Fibroblast of lung (primary cell): ENCODE measurements around the gene NES. TPM values are rescaled to one million over a fixed set of nuclear protein-coding genes. Genes with fewer than 3 reads are reported as not detected.

Source experiments
- DNase-seq, 2 donors: peaks; one replicate each; pipeline versions ENCODE4 v3.0.0 to v3.0.0-alpha.2; 2010; ENCODE audit warnings: low read depth in 2 of 2
- H2AFZ ChIP-seq: 2 replicates; pipeline ENCODE4 v1.5.1; 2012; ENCODE audit warnings: low read length, control low read depth, inconsistent platforms
- H3K27ac ChIP-seq: 2 replicates; pipeline ENCODE4 v1.5.1; 2011; ENCODE audit warnings: low read length, control low read depth; ENCODE audit not compliant: insufficient read depth
- H3K27me3 ChIP-seq: 2 replicates; pipeline ENCODE4 v1.5.1; 2011; ENCODE audit warnings: mild to moderate bottlenecking, low read length; ENCODE audit not compliant: control insufficient read depth, insufficient read depth
- H3K36me3 ChIP-seq: 2 replicates; pipeline ENCODE4 v1.5.1; 2011; ENCODE audit warnings: low read length; ENCODE audit not compliant: control insufficient read depth, insufficient read depth
- H3K4me1 ChIP-seq: 2 replicates; pipeline ENCODE4 v1.5.1; 2011; ENCODE audit warnings: low read length; ENCODE audit not compliant: control insufficient read depth, insufficient read depth; ENCODE audit errors: extremely low read depth
- H3K4me2 ChIP-seq: 2 replicates; pipeline ENCODE4 v1.5.1; 2011; ENCODE audit warnings: low read length, control low read depth; ENCODE audit not compliant: insufficient read depth; ENCODE audit errors: extremely low read depth
- H3K4me3 ChIP-seq, 4 experiments: fragments of 200-600 bp in 1 of 4; sonication (generic) in 1 of 4; replicated peaks in 1 of 4; 2 replicates each; pipeline ENCODE4 v1.5.1; 2011 to 2016; ENCODE audit warnings: low read length in 4 of 4, low read depth in 3 of 4, mild to moderate bottlenecking in 3 of 4, control low read depth in 2 of 4, inconsistent platforms in 1 of 4, mixed read lengths in 1 of 4; ENCODE audit not compliant: insufficient read depth in 1 of 4; ENCODE audit errors: control extremely low read depth in 1 of 4
- H3K79me2 ChIP-seq: 2 replicates; pipeline ENCODE4 v1.5.1; 2012; ENCODE audit warnings: mild to moderate bottlenecking, low read length, inconsistent platforms; ENCODE audit not compliant: control insufficient read depth, insufficient read depth
- H3K9ac ChIP-seq: 2 replicates; pipeline ENCODE4 v1.5.1; 2011; ENCODE audit warnings: mild to moderate bottlenecking, low read length, control low read depth; ENCODE audit not compliant: insufficient read depth
- H3K9me3 ChIP-seq: 2 replicates; pipeline ENCODE4 v1.5.1; 2012; ENCODE audit warnings: low read depth, low read length; ENCODE audit not compliant: control insufficient read depth, insufficient read depth
- H4K20me1 ChIP-seq: 2 replicates; pipeline ENCODE4 v1.5.1; 2011; ENCODE audit warnings: low read length; ENCODE audit not compliant: control insufficient read depth, insufficient read depth; ENCODE audit errors: extremely low read depth
- EZH2 ChIP-seq: IDR thresholded peaks from 2 replicates; pipeline ENCODE4 v1.5.1; 2012; ENCODE audit warnings: low read length, control low read depth, mild to moderate bottlenecking; ENCODE audit errors: missing control alignments
- polyA plus RNA-seq, 2 donors: library from polyadenylated mRNA; depleted of rRNA in 1 of 2; stranded (reverse) in 1 of 2; unstranded in 1 of 2; fragments of >200 nt; gene quantifications; 2 replicates each; pipeline ENCODE4 v1.2.1, GENCODE V29; 2011 to 2012; ENCODE audit warnings: missing spikeins in 1 of 2
- total RNA-seq: library from RNA; depleted of rRNA; stranded (reverse); fragments of >200 nt; gene quantifications from 2 replicates; pipeline ENCODE4 v1.2.1, GENCODE V29; 2014
- TF ChIP-seq, protein P1 (sequence below), 2 donors: IDR thresholded peaks in 1 of 2; conservative IDR thresholded peaks in 1 of 2; 1 replicate in 1 of 2; 2 replicates in 1 of 2; pipeline ENCODE4 v1.5.1; 2011 to 2012; ENCODE audit warnings: low read length in 2 of 2, control low read depth in 1 of 2, inconsistent platforms in 1 of 2, low read depth in 1 of 2, mild to moderate bottlenecking in 1 of 2

Gene NES
- total and polyA plus RNA-seq, 2 donors (not counting 1 experiment from before 2014, with no cell fraction given): 34.6 to 87.4 TPM

DNA sequence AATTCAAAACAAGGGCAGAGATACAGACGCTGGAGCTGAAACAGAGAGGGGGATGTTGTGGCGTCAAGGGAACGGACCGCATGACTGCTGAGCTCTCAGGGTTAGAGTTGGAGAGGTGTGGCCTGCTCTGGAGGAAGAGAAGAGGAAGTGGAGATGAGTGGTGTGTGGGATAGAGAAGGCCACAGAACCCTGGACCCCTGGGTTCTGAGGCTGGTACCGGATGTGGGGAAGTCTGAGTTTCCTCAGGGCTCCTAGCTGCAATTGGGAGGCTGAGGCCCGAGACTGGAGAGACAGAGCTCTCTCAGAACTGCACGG, 33.5 kb downstream of the NES start:
- H3K4me3 ChIP-seq: no peak overlapping the region
- DNase-seq: no peak
- no peaks in the 10 kb centered on the region for H3K79me2 ChIP-seq
- H3K4me1 ChIP-seq: no peaks in the 10 kb centered on the region
- no peaks in the 10 kb centered on the region for H3K9me3 ChIP-seq
- H2AFZ ChIP-seq: no peak overlapping the region
- H4K20me1 ChIP-seq: no peaks in the 10 kb centered on the region
- H3K27me3 ChIP-seq: peaks cover 92% of the 10 kb centered on the region
- no peak for TF ChIP-seq EZH2
- TF ChIP-seq, protein P1, sequence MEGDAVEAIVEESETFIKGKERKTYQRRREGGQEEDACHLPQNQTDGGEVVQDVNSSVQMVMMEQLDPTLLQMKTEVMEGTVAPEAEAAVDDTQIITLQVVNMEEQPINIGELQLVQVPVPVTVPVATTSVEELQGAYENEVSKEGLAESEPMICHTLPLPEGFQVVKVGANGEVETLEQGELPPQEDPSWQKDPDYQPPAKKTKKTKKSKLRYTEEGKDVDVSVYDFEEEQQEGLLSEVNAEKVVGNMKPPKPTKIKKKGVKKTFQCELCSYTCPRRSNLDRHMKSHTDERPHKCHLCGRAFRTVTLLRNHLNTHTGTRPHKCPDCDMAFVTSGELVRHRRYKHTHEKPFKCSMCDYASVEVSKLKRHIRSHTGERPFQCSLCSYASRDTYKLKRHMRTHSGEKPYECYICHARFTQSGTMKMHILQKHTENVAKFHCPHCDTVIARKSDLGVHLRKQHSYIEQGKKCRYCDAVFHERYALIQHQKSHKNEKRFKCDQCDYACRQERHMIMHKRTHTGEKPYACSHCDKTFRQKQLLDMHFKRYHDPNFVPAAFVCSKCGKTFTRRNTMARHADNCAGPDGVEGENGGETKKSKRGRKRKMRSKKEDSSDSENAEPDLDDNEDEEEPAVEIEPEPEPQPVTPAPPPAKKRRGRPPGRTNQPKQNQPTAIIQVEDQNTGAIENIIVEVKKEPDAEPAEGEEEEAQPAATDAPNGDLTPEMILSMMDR (conservative IDR thresholded peaks at IDR 0.05 in 1 of 2, IDR thresholded peaks at IDR 0.05 in 1 of 2; ENCODE audit: low read depth in 1 of 2, low read length in 2 of 2): no peak
- H3K4me2 ChIP-seq: no peak overlapping the region
- H3K27ac ChIP-seq: no peak overlapping the region
- H3K9ac ChIP-seq: no peak overlapping the region
- H3K36me3 ChIP-seq: no peaks in the 10 kb centered on the region

DNA sequence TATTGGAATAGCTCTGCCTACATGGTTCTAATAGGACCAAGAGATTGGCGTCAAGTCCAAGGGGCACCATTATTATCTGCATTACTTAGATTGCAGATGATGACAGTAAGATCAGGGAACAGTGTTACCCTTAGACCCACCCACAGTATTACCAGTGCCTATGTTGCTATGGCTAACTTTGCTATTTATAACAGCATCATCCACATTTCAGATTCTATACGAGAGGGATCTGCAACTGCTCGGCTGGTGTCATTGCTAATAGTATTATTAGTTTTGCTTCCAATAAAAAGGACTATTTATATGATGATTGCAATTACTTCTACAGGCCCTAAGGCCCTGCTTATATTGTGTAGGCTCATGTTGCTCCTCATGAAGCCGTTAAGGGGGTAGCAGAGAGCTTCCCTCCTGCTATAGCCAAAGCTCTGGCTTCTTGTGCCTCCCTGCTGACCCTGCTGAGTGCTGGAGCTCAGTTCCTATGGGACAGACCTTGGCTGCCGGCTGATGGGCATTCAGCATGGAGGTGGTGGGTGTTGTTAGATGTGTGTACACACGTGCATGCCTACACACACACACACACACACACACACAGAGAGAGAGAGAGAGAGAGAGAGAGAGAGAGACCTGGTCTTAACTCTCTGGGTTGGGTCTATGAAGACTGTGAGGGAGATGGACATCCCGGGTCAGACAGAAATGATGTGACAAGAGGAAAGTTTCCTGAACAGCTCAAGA, 34.0 kb downstream of the NES start:
- no peaks in the 10 kb centered on the region for H3K4me1 ChIP-seq
- peaks cover 91% of the 10 kb centered on the region for H3K27me3 ChIP-seq
- TF ChIP-seq, protein P1 (conservative IDR thresholded peaks at IDR 0.05 in 1 of 2, IDR thresholded peaks at IDR 0.05 in 1 of 2; ENCODE audit: low read depth in 1 of 2, low read length in 2 of 2): no peak
- TF ChIP-seq EZH2: no peak
- H3K79me2 ChIP-seq: no peaks in the 10 kb centered on the region
- no peak overlapping the region for H3K4me3 ChIP-seq
- no peaks in the 10 kb centered on the region for H3K9me3 ChIP-seq
- H2AFZ ChIP-seq: no peak overlapping the region
- H3K4me2 ChIP-seq: no peak overlapping the region
- no peak for DNase-seq
- H3K36me3 ChIP-seq: no peaks in the 10 kb centered on the region
- no peak overlapping the region for H3K27ac ChIP-seq
- no peak overlapping the region for H3K9ac ChIP-seq
- no peaks in the 10 kb centered on the region for H4K20me1 ChIP-seq

GRCh38 chr1:156642265-156643048, 34.8 kb downstream of the NES start:
- Histone ChIP-seq H3K4me2 (no peak overlapping the region), H3K27me3 (peaks cover 88% of the 10 kb centered on the region), H4K20me1 (no peaks in the 10 kb centered on the region), H2AFZ (no peak overlapping the region), H3K79me2 (no peaks in the 10 kb centered on the region), H3K36me3 (no peaks in the 10 kb centered on the region), H3K4me3 (peak overlapping the region in 1 of 4 experiments; percentile 10), H3K27ac (no peak overlapping the region), H3K4me1 (no peaks in the 10 kb centered on the region), H3K9me3 (no peaks in the 10 kb centered on the region), H3K9ac (no peak overlapping the region)
- TF ChIP-seq, protein P1 (conservative IDR thresholded peaks at IDR 0.05 in 1 of 2, IDR thresholded peaks at IDR 0.05 in 1 of 2; ENCODE audit: low read depth in 1 of 2, low read length in 2 of 2): no peak
- peak; percentile 98 for TF ChIP-seq EZH2
- DNase-seq: no peak
